ENCODE measurements around the gene SORCS2.

SORCS2 gene

GRCh38 chr4:7384003-7384928 is 191.9 kb downstream of the SORCS2 start:
- no peak for DNase-seq

- DNase-seq = no peak
Measured at GRCh38 chr4:7384929-7385890, 192.9 kb downstream of the SORCS2 start.

DNA sequence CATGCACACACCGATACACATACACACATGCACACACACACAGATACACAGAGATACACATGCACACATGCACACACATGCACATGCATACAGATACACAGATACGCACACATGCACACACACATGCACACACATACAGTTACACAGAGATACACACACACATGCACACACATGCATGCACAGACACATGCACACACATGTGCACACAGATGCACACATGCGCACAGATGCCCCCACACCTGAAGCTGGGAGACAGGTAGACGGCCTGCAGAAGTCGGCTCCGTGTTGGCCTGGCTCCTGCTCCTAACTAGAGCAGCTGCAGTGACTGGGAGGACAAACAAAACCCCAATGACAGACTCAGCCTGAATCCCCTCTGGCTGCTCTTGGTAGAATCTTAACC is 195.6 kb downstream of the SORCS2 start:
- no peak for DNase-seq

DNA sequence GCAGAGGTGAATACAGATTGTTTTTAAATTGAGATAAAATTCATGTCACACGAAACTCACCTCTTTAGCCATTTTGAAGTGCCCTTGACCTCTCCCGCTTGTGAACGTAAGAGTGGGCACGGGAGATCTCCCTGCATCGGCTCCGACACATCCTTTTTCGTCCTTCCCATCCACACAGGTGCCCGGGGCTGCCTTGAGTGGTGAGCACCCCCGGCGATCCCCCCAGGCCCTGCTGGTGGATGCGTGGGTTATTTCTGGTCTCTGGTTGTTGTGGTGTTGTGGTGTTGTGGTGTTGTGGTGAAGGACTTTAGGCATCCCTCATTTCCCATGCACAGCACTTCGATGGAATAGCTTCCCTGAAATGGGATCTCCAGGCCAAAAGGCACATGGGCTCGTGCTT is 196.3 kb downstream of the SORCS2 start:
- DNase-seq = no peak

- no peak for DNase-seq
Measured at GRCh38 chr4:7389101-7389701, 196.9 kb downstream of the SORCS2 start.

DNA sequence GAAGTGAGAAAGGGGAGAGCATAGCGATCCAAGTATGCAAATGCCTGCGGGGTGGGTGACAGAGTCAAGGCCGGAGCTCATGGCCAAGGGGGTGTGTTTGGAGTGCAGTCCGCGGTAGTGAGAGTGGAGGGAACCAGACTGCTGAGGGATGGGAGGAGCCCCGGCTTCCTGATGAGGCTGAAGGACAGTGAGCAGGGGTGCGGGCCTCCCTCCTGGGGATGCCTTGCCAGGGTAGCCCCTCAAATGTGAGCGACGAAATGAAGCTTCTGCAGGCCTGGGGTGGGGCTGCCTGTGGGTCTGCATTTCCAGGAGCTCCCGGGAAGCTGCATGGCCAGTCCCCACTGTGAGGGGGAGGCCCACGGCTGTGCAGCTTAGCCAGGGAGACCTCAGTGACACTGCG is 197.4 kb downstream of the SORCS2 start:
- no peak for DNase-seq

DNA sequence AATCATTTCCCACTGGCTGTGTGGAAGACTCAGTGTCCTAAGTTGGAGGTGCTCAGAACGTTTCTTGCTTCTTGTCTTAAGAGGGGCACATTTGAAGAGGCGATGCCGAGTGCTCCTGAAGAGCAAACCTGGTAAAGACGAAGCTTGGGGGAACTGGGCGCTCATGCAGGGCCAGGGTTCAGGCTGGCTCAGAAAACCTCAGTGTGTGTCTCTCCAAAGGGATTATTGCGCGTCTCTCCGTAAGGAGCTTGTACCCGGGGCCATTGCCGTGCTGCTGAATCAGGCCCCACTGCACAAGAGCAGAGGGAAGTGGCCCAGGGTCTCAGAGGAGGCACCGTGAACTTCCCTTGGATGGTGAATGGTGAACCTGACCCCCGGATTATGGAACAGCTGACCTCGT is 198.0 kb downstream of the SORCS2 start:
- no peak for DNase-seq

DNA sequence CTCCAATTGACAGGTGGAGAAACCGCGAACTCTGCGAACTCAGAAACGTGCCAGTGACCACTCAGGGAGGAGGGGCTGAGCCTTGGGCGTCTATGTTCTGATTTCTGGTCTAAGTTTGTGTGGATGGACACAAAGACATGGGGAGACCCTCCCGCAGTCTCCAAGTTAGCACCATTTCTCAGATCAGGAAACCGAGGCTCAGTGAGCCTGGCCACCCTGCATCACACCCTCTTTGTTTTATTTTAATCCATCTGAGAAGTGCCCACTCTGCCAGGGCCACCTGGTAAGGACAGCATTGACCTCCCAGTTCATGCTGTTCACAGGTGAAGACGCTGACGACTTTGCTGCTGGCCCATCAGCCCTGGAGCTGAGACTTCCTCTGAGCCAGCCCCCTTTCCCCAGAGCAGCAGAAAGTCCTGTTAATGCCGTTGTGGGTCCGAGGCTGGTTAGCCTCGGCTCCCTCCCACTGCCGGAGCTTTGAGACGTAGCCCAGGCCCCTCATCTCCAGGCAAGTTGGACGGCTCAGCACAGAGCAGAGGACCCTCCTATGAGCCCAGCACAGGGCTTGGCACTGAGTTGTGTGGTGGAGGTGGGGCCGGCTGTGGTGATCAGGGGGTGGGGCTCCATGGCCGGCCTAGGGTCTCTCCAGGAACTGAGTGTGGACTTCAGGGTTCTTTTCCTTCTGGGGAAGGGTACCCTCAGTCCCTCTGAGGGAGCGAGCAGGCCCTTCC is 198.7 kb downstream of the SORCS2 start:
- no peak for DNase-seq

DNA sequence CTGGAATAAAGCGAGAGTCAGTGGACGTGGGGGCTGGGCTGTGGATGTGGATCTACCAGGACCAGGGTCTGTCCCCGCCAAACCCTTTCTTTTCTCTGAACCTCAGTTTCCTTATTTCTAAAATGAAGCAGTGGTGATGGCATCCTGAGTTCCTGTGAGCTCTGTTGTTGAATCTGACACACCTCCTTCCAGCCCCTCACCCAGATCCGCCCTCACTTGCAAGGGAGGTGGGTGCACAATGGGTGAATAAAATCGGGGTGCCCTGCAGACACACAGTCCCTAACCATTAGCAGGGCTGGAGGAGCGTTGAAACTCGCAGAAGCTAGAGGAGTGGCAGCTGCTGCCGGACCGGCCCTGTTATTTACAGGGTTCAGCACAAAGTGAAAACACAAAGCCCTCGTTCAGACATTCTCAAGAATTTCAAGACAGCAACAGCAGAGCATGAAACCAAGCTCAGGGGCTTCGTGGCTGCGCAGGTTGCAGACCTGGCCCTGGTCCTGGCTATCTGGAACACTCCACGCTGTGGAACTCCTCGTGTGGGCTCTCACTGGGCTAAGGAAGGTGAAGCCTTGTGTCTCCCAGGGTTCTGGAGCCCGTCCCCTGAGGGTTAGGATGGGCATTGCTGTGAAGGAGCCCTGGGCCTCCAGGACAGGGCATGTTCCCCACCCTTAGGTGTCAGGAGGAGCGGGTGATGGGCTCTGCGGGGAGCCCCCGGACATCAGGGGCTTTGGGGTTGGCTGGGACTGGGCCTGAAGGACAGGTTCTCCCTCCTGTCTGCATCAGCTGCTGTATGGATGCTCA is 199.5 kb downstream of the SORCS2 start:
- DNase-seq = no peak

DNA sequence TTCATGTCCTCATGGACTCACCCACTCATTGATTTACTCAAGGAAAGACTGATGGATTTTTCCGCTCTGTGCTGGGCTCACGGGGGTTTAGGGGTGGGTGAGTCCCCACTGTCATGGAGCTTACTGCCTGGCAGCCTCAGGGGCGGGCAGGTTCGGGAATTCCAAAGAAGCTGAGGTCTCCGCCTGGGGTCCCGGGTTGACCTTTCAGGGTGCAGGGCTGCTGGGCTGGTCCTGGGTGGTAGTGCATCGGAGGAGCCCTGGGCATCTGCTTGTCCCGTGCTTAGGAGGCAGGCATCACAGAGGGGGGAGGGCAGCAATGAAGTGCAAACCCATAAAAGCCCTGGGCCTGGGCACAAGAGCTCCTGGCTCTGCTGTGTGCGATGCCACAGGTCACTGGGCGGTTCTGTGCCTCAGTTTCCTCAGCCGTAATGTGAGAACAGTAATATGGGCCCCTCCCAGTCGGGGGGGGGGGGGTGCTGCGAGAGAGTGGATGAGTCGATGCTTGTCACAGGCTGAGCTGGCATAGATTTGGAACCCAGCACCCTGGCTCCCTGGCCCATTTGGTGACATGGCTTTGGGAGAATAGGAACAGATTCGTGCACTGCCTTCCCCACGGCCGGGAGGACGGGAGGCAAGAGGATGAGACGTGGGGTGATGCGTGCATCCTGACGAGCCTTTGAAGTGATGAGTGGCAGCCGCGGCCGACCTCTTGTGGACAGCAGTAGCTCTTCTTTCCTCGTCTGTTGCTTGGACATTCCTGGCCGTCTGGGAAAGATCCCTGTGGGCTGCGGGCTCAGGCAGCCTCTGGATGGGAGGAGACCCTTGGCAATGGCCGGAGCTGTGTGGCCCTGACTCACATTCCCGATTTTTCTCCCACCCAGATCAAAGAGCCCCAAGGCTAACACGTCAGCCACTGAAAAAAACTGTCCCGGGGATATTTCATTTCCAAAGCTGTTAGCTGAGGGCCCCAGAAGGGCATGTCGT is 200.4 kb downstream of the SORCS2 start:
- DNase-seq = no peak

DNA sequence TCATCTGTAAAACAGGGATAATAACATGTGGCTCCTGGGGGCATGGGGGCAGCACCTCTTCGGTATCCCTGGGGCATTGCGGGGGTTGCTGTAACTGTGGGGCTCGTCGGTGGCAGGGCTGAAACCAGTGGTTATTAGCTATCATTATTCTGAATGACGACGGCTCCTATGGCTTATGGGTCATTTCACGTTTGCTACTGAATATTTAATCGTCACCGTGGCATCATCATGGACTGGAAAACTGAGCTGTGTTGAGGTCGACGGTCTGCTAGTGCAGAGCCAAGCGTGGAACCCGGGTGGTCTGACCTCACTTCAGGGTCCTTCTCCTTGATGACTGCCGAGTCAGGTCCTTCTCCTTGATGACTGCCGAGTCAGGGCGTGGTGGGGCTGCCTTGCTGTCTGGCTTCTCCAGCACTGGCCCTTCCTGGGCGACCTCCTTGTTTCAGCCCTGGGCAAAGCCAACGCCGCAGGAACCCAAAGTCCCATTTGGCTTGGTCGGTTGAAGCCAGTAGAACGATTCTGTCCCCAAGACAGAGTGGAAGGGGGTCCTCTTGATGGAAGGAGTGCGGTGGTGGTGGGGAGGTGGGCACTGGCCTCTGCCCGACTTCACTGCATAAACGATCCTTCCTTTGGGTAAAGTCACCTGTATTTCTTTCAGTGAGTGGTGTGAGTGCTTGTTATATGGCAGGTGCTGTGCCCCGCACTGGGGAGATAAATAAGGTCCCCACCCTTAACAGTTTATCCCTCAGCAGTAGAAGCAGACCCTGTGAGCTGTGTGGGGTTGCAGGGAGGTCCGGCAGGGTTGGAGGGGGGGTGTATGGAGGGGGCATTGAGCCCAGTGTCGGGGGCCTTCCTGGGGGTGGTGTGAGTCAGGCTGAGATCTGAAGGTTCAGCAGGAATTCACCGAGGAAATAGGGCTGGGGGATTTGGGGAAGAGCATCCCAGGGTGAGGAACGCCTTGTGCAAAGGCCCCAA is 201.6 kb downstream of the SORCS2 start:
- DNase-seq = no peak

GRCh38 chr4:7394681-7395451 is 202.5 kb downstream of the SORCS2 start:
- DNase-seq = no peak

GRCh38 chr4:7395645-7396044 is 203.3 kb downstream of the SORCS2 start:
- no peak for DNase-seq

GRCh38 chr4:7396186-7396910 is 204.0 kb downstream of the SORCS2 start:
- DNase-seq = no peak

DNA sequence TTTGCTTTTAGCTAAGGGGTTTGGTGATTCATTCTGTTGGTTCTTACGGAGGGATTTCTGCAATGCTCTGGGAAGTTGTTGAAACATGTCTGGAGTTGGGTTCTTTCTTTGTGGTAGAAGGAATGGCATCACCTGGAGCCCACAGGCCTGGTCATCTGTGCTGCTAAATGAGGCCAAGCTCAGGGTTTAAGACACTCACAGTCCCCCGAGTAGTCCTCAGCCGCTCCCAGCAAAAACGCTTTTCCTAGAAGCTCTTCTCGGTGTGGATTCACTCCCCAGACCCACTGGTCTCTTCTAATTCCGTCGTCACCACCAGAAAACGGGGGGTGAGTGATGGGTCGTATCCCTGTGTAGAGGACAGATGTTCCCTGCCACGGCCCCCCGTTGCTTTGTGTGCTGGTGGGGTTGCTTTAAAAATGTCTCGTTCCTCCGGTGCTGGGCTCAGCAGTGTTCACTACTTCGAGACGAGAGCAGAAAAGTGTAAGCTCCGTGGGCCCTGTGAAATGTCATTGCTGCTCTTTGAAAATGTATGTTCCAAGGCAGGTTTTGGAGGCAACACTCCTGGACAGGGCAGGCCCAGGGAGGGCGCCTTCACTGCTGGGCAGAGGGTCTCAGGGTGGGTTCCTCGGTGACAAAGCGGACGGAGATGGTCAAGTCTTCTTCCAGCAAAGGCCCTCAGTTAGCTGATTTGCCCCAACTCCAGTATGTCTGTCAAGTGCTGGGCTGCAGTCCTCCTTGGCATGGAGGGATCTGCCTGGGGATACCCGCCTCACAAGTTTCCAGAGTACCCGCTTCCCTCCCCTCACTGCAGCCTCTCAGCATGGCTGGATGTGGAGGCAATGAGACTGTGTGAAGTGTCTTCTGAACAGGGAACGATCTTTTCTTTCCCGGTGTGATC is 205.1 kb downstream of the SORCS2 start:
- no peak for DNase-seq

GRCh38 chr4:7398104-7398423 is 205.7 kb downstream of the SORCS2 start:
- no peak for DNase-seq
